ENCODE data around the gene OR4A16.

Gene OR4A16, protein sequence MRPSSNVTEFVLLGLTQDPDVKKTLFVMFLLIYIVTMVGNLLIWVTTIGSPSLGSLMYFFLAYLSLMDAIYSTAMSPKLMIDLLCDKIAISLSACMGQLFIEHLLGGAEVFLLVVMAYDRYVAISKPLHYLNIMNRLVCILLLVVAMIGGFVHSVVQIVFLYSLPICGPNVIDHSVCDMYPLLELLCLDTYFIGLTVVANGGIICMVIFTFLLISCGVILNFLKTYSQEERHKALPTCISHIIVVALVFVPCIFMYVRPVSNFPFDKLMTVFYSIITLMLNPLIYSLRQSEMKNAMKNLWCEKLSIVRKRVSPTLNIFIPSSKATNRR

GRCh38 chr11:55342901-55343300 lies at the start of gene OR4A16:
Gene OR4A16 (plus strand): TSS chr11:55343201. CDS start chr11:55343201, 0 bp downstream.
- Histone ChIP-seq H3K9me3 (ENCODE audit: insufficient read depth, low read length, severe bottlenecking) (no peaks in the 10 kb centered on the region), H3K36me3 (ENCODE audit: insufficient read depth, low read length) (no peaks in the 10 kb centered on the region), H4K20me1 (ENCODE audit: insufficient read depth, low read length) (no peaks in the 10 kb centered on the region), H3K27ac (ENCODE audit: low read length) (no peak within 1 kb of the TSS), H3K9ac (ENCODE audit: low read depth, low read length) (no peak within 1 kb of the TSS), H3K27me3 (ENCODE audit: insufficient read depth, low read length, poor library complexity) (no peaks in the 10 kb centered on the region), H3K79me2 (ENCODE audit: insufficient read depth, low read length) (no peaks in the 10 kb centered on the region), H3K4me2 (ENCODE audit: insufficient read depth, low read length) (no peak within 1 kb of the TSS), H3K4me1 (ENCODE audit: insufficient read depth, low read length) (no peaks in the 10 kb centered on the region), H3K4me3 (ENCODE audit: low read depth in 1 of 2, low read length in 2 of 2) (no peak within 1 kb of the TSS), H2AFZ (ENCODE audit: low read depth, low read length) (no peak within 1 kb of the TSS)
- ATAC-seq (ENCODE audit: insufficient read depth, low read depth): no peak
- DNase-seq: no peak
- TF ChIP-seq, protein P1, sequence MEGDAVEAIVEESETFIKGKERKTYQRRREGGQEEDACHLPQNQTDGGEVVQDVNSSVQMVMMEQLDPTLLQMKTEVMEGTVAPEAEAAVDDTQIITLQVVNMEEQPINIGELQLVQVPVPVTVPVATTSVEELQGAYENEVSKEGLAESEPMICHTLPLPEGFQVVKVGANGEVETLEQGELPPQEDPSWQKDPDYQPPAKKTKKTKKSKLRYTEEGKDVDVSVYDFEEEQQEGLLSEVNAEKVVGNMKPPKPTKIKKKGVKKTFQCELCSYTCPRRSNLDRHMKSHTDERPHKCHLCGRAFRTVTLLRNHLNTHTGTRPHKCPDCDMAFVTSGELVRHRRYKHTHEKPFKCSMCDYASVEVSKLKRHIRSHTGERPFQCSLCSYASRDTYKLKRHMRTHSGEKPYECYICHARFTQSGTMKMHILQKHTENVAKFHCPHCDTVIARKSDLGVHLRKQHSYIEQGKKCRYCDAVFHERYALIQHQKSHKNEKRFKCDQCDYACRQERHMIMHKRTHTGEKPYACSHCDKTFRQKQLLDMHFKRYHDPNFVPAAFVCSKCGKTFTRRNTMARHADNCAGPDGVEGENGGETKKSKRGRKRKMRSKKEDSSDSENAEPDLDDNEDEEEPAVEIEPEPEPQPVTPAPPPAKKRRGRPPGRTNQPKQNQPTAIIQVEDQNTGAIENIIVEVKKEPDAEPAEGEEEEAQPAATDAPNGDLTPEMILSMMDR (IDR thresholded peaks at IDR 0.05; ENCODE audit: borderline replicate concordance, extremely low read depth, low read length, poor library complexity, severe bottlenecking): no peak
- TF ChIP-seq EZH2 (IDR thresholded peaks at IDR 0.05; ENCODE audit: borderline replicate concordance, low read depth, low read length, severe bottlenecking): no peak

- Histone ChIP-seq H3K4me3 (ENCODE audit: low read depth in 1 of 2, low read length in 2 of 2) (no peak overlapping the region), H2AFZ (ENCODE audit: low read depth, low read length) (no peak overlapping the region), H4K20me1 (ENCODE audit: insufficient read depth, low read length) (no peaks in the 10 kb centered on the region), H3K4me2 (ENCODE audit: insufficient read depth, low read length) (no peak overlapping the region), H3K9ac (ENCODE audit: low read depth, low read length) (no peak overlapping the region), H3K4me1 (ENCODE audit: insufficient read depth, low read length) (no peaks in the 10 kb centered on the region), H3K9me3 (ENCODE audit: insufficient read depth, low read length, severe bottlenecking) (no peaks in the 10 kb centered on the region), H3K27me3 (ENCODE audit: insufficient read depth, low read length, poor library complexity) (no peaks in the 10 kb centered on the region), H3K79me2 (ENCODE audit: insufficient read depth, low read length) (no peaks in the 10 kb centered on the region), H3K36me3 (ENCODE audit: insufficient read depth, low read length) (no peaks in the 10 kb centered on the region), H3K27ac (ENCODE audit: low read length) (no peak overlapping the region)
- DNase-seq: no peak
- no peak for ATAC-seq (ENCODE audit: insufficient read depth, low read depth)
- TF ChIP-seq, protein P1 (IDR thresholded peaks at IDR 0.05; ENCODE audit: borderline replicate concordance, extremely low read depth, low read length, poor library complexity, severe bottlenecking): no peak
- TF ChIP-seq EZH2 (IDR thresholded peaks at IDR 0.05; ENCODE audit: borderline replicate concordance, low read depth, low read length, severe bottlenecking): no peak
These were observed 18.5 kb upstream of the OR4A16 start for GRCh38 chr11:55324500-55324899.

DNA sequence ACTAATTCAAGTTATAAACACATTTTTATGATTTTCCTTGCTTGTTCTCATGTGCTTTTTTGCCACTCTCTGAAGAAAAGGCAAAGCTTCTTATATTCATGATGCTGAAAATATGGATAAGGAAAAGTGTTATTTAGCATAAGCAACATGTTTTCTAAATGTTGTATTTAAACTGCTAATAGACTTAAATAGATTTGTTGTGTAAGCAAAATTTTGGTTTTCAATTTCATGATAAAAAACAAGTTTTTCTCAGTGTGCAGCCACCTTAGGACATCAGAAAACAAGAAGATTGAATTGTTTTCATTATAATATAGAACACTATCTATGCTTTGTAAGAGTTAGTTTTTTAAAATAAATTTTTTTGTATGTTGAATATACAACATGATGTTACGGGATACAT lies 2.3 kb downstream of the OR4A16 start:
- DNase-seq (no peak), ATAC-seq (ENCODE audit: insufficient read depth, low read depth) (no peak)
- no peak overlapping the region for H2AFZ ChIP-seq (ENCODE audit: low read depth, low read length)
- no peaks in the 10 kb centered on the region for H4K20me1 ChIP-seq (ENCODE audit: insufficient read depth, low read length)
- H3K36me3 ChIP-seq (ENCODE audit: insufficient read depth, low read length): no peaks in the 10 kb centered on the region
- no peaks in the 10 kb centered on the region for H3K4me1 ChIP-seq (ENCODE audit: insufficient read depth, low read length)
- H3K4me3 ChIP-seq (ENCODE audit: low read depth in 1 of 2, low read length in 2 of 2): no peak overlapping the region
- TF ChIP-seq, protein P1 (IDR thresholded peaks at IDR 0.05; ENCODE audit: borderline replicate concordance, extremely low read depth, low read length, poor library complexity, severe bottlenecking): no peak
- no peak for TF ChIP-seq EZH2 (IDR thresholded peaks at IDR 0.05; ENCODE audit: borderline replicate concordance, low read depth, low read length, severe bottlenecking)
- H3K4me2 ChIP-seq (ENCODE audit: insufficient read depth, low read length): no peak overlapping the region
- H3K9ac ChIP-seq (ENCODE audit: low read depth, low read length): no peak overlapping the region
- H3K27me3 ChIP-seq (ENCODE audit: insufficient read depth, low read length, poor library complexity): no peaks in the 10 kb centered on the region
- H3K9me3 ChIP-seq (ENCODE audit: insufficient read depth, low read length, severe bottlenecking): no peaks in the 10 kb centered on the region
- H3K79me2 ChIP-seq (ENCODE audit: insufficient read depth, low read length): no peaks in the 10 kb centered on the region
- no peak overlapping the region for H3K27ac ChIP-seq (ENCODE audit: low read length)
